IMR-90 (cell line): ENCODE measurements around the gene EEF1G. TPM values are rescaled to one million over a fixed set of nuclear protein-coding genes. Genes with fewer than 3 reads are reported as not detected.

Experiments used
- ATAC-seq: fragments of 200-7000 bp; cut with Tn5 transposase; 2 replicates; pipeline ENCODE4 v1.9.1; 2020; ENCODE audit warnings: low read depth, mild to moderate bottlenecking, moderate library complexity
- BruUV-seq: library from RNA; stranded (reverse); fragments of 400-500 nt; replicated peaks from 2 replicates; lab custom pipeline; 2021; lab: Mats Ljungman, UMichigan
- CTCF ChIA-PET: fragments of 300-600 bp; formaldehyde crosslinking; extraction: SDS; loops from one replicate; lab custom pipeline; 2021; ENCODE audit warnings: antibody characterized with exemption; lab: Yijun Ruan, JAX
- POLR2A ChIA-PET: fragments of 300-600 bp; sonication (Branson Sonifier 250); formaldehyde crosslinking; loops from one replicate; lab custom pipeline; 2022; ENCODE audit warnings: antibody characterized with exemption; ENCODE audit not compliant: unreplicated experiment; lab: Charles Lee
- DNase-seq: peaks from one replicate; pipeline ENCODE4 v3.0.0; 2013
- H2AFZ ChIP-seq: replicated peaks from 2 replicates; pipeline ENCODE3; 2013; ENCODE audit warnings: low read length, mild to moderate bottlenecking; ENCODE audit not compliant: poor library complexity
- H2AK5ac ChIP-seq: 2 replicates; pipeline ENCODE4 v1.6.1; 2013; ENCODE audit warnings: low read depth, low read length, inconsistent platforms
- H2AK9ac ChIP-seq: replicated peaks from 2 replicates; pipeline ENCODE3; 2013; ENCODE audit warnings: mild to moderate bottlenecking, low read depth, low read length, moderate library complexity; ENCODE audit not compliant: poor library complexity
- H2BK120ac ChIP-seq: 2 replicates; pipeline ENCODE4 v1.6.1; 2013; ENCODE audit warnings: low read depth, low read length, inconsistent platforms
- H2BK15ac ChIP-seq: 3 replicates; pipeline ENCODE4 v1.6.1; 2013; ENCODE audit warnings: low read depth, low read length, inconsistent platforms
- H2BK20ac ChIP-seq: 2 replicates; pipeline ENCODE4 v1.6.1; 2013; ENCODE audit warnings: low read depth, mild to moderate bottlenecking, inconsistent platforms, low read length, moderate library complexity
- H2BK5ac ChIP-seq: 2 replicates; pipeline ENCODE4 v1.6.1; 2013; ENCODE audit warnings: mild to moderate bottlenecking, low read depth, low read length, inconsistent platforms; ENCODE audit not compliant: poor library complexity, severe bottlenecking
- H3K14ac ChIP-seq: replicated peaks from 2 replicates; pipeline ENCODE4 v1.6.1; 2013; ENCODE audit warnings: low read depth, low read length, inconsistent platforms
- H3K18ac ChIP-seq: 2 replicates; pipeline ENCODE4 v1.6.1; 2013; ENCODE audit warnings: low read depth, low read length, control low read depth
- H3K23ac ChIP-seq: 2 replicates; pipeline ENCODE4 v1.6.1; 2013; ENCODE audit warnings: low read depth, low read length, inconsistent platforms
- H3K27ac ChIP-seq: 2 replicates; pipeline ENCODE4 v1.5.1; 2013; ENCODE audit warnings: mild to moderate bottlenecking, control low read depth, low read length; ENCODE audit not compliant: insufficient read depth
- H3K27me3 ChIP-seq: 2 replicates; pipeline ENCODE4 v1.6.1; 2013; ENCODE audit warnings: low read length; ENCODE audit not compliant: control insufficient read depth, insufficient read depth
- H3K36me3 ChIP-seq: 2 replicates; pipeline ENCODE4 v1.6.1; 2013; ENCODE audit warnings: low read length, mixed read lengths; ENCODE audit not compliant: control insufficient read depth, insufficient read depth
- H3K4ac ChIP-seq: 2 replicates; pipeline ENCODE4 v1.6.1; 2013; ENCODE audit warnings: low read depth, low read length, inconsistent platforms
- H3K4me1 ChIP-seq: 2 replicates; pipeline ENCODE4 v1.6.1; 2013; ENCODE audit warnings: low read length, mixed read lengths; ENCODE audit not compliant: control insufficient read depth, insufficient read depth
- H3K4me2 ChIP-seq: 2 replicates; pipeline ENCODE4 v1.6.1; 2013; ENCODE audit warnings: low read depth, mild to moderate bottlenecking, control low read depth, low read length, moderate library complexity
- H3K4me3 ChIP-seq: 2 replicates; pipeline ENCODE4 v1.5.1; 2013; ENCODE audit warnings: low read depth, mild to moderate bottlenecking, control low read depth, low read length, moderate library complexity; ENCODE audit not compliant: insufficient read depth
- H3K56ac ChIP-seq: 2 replicates; pipeline ENCODE4 v1.6.1; 2013; ENCODE audit warnings: low read length, inconsistent platforms; ENCODE audit not compliant: insufficient read depth; ENCODE audit errors: extremely low read depth
- H3K79me1 ChIP-seq, 2 experiments: 2 replicates each; pipeline ENCODE4 v1.6.1; 2013; ENCODE audit warnings: low read length in 2 of 2, inconsistent platforms in 1 of 2, low read depth in 1 of 2
- H3K9ac ChIP-seq: 2 replicates; pipeline ENCODE4 v1.6.1; 2013; ENCODE audit warnings: low read depth, low read length, control low read depth
- H3K9me1 ChIP-seq: 2 replicates; pipeline ENCODE4 v1.6.1; 2013; ENCODE audit warnings: low read length, inconsistent platforms; ENCODE audit not compliant: insufficient read depth
- H3K9me3 ChIP-seq: 2 replicates; pipeline ENCODE4 v1.6.1; 2013; ENCODE audit warnings: low read length; ENCODE audit not compliant: control insufficient read depth, insufficient read depth
- H4K20me1 ChIP-seq: 2 replicates; pipeline ENCODE4 v1.6.1; 2013; ENCODE audit warnings: low read length, inconsistent platforms; ENCODE audit not compliant: insufficient read depth
- H4K5ac ChIP-seq: 2 replicates; pipeline ENCODE4 v1.6.1; 2013; ENCODE audit warnings: mild to moderate bottlenecking, low read depth, low read length, control low read depth
- H4K8ac ChIP-seq, 2 experiments: 2 replicates each; pipeline ENCODE4 v1.6.1; 2013; ENCODE audit warnings: low read depth in 2 of 2, low read length in 2 of 2, control low read depth in 1 of 2, inconsistent platforms in 1 of 2
- H4K91ac ChIP-seq: 2 replicates; pipeline ENCODE4 v1.6.1; 2013; ENCODE audit warnings: low read depth, low read length, inconsistent platforms; ENCODE audit not compliant: insufficient read depth
- BHLHE40 ChIP-seq: fragments of 150-350 bp; IDR thresholded peaks from 2 replicates; pipeline ENCODE4 v1.6.1; 2016; ENCODE audit warnings: mild to moderate bottlenecking, low read depth, low read length
- CEBPB ChIP-seq: IDR thresholded peaks from 2 replicates; pipeline ENCODE4 v1.6.1; 2012; ENCODE audit warnings: low read depth, low read length, improper control_type of control experiment
- CHD1 ChIP-seq: IDR thresholded peaks from 2 replicates; pipeline ENCODE4 v1.6.1; 2012; ENCODE audit warnings: low read depth, low read length, improper control_type of control experiment
- FOS ChIP-seq: fragments of 150-350 bp; IDR thresholded peaks from 2 replicates; pipeline ENCODE4 v1.6.1; 2016; ENCODE audit warnings: low read depth, low read length
- MAFK ChIP-seq: IDR thresholded peaks from 2 replicates; pipeline ENCODE4 v1.6.1; 2012; ENCODE audit warnings: low read depth, low read length, improper control_type of control experiment
- MAZ ChIP-seq: IDR thresholded peaks from 2 replicates; pipeline ENCODE4 v1.6.1; 2012; ENCODE audit warnings: low read depth, mild to moderate bottlenecking, low read length, improper control_type of control experiment, moderate library complexity, borderline replicate concordance
- MXI1 ChIP-seq: IDR thresholded peaks from 2 replicates; pipeline ENCODE4 v1.6.1; 2012; ENCODE audit warnings: low read depth, mild to moderate bottlenecking, low read length, moderate library complexity, borderline replicate concordance
- NFE2L2 ChIP-seq: fragments of 150-350 bp; IDR thresholded peaks from 2 replicates; pipeline ENCODE4 v1.6.1; 2016; ENCODE audit warnings: low read depth, mild to moderate bottlenecking, low read length
- POLR2A ChIP-seq: IDR thresholded peaks from 2 replicates; pipeline ENCODE4 v1.6.1; 2012; ENCODE audit warnings: mild to moderate bottlenecking, low read depth, low read length
- RAD21 ChIP-seq: IDR thresholded peaks from 2 replicates; pipeline ENCODE4 v1.6.1; 2012; ENCODE audit warnings: low read length, improper control_type of control experiment
- RCOR1 ChIP-seq: IDR thresholded peaks from 2 replicates; pipeline ENCODE4 v1.6.1; 2012; ENCODE audit warnings: mild to moderate bottlenecking, low read length, improper control_type of control experiment; ENCODE audit not compliant: insufficient replicate concordance
- RFX5 ChIP-seq: IDR thresholded peaks from 2 replicates; pipeline ENCODE4 v1.8.0; 2012; ENCODE audit warnings: low read depth, mild to moderate bottlenecking, low read length, moderate library complexity
- SMC3 ChIP-seq: fragments of 150-350 bp; IDR thresholded peaks from 2 replicates; pipeline ENCODE4 v1.6.1; 2016; ENCODE audit warnings: low read depth, mild to moderate bottlenecking, antibody characterized with exemption, low read length, moderate library complexity
- WGBS, 2 experiments: methylation state at CpG; one replicate each; pipeline versions ENCODE4 v1.1.5 to v1.1.7; 2013; ENCODE audit warnings: missing lambda C conversion rate in 2 of 2; ENCODE audit not compliant: insufficient read length in 1 of 2; ENCODE audit errors: extremely low coverage in 2 of 2; 5-methylcytosine and 5-hydroxymethylcytosine counted together
- dilution Hi-C: fragments of 300-500 bp; cut with HindIII; formaldehyde crosslinking; loops from one replicate; pipeline ENCODE4 v1.14.3; 2018; ENCODE audit warnings: low sequenced_read_pairs; ENCODE audit not compliant: unreplicated experiment
- in situ Hi-C: fragments of 300-500 bp; cut with MboI; formaldehyde crosslinking; loops from 3 replicates; pipeline ENCODE4 v1.14.3; 2019; ENCODE audit warnings: low sequenced_read_pairs, inconsistent platforms, mixed read lengths
- intact Hi-C: fragments of 100-400 bp; cut with micrococcal nuclease; formaldehyde crosslinking; loops from 2 replicates; pipeline ENCODE4 v1.10.0; 2022
- polyA plus RNA-seq, 3 experiments: library from polyadenylated mRNA; depleted of rRNA; stranded (reverse); fragments of >200 nt; gene quantifications; 2 replicates each; pipeline ENCODE4 v1.2.3, GENCODE V29; 2012; ENCODE audit warnings: low replicate concordance in 1 of 3
- total RNA-seq: library from RNA; depleted of rRNA; stranded (reverse); fragments of >200 nt; gene quantifications from 2 replicates; pipeline ENCODE4 v1.2.3, GENCODE V29; 2012
- TF ChIP-seq, protein P1 (sequence below): fragments of 150-350 bp; IDR thresholded peaks from 2 replicates; pipeline ENCODE4 v1.6.1; 2016; ENCODE audit warnings: low read depth, mild to moderate bottlenecking, low read length, moderate library complexity, borderline replicate concordance
- TF ChIP-seq, protein P2 (sequence below): fragments of 150-350 bp; IDR thresholded peaks from 2 replicates; pipeline ENCODE4 v1.6.1; 2017; ENCODE audit warnings: mild to moderate bottlenecking, antibody characterized with exemption, low read length, low read depth

The EEF1G gene
- total and polyA plus RNA-seq, 2 of the 4 experiments (the other 2 are of a cell fraction), result 1,684 to 1,857 TPM

DNA sequence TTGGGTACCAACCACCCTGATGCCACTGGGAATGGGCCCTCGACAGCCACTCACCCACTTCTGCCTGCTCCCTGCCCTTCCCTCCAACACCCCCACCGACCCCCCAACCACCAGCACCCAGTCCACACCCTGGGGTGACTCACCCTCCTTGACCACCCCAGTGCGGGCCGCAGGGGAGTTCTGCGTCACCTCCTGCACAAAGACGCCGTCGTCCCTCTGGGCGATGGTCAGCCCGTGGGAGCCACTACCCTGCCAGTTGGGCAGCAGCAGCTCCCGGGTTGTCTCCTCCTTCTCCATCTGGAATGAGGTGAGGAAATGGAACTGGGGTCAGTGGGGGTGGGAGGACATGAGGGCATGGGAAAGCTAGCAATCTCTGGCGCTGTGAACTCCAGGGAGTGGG is 37.9 kb downstream of the EEF1G start:
- Histone ChIP-seq H3K9ac (no peak overlapping the region), H3K23ac (no peak overlapping the region), H3K27me3 (no peaks in the 10 kb centered on the region), H3K9me1 (peaks cover 32% of the 10 kb centered on the region), H3K14ac (no peak overlapping the region), H3K4me2 (no peak overlapping the region), H3K9me3 (no peaks in the 10 kb centered on the region), H3K36me3 (peaks cover 63% of the 10 kb centered on the region), H3K27ac (no peak overlapping the region), H2AFZ (no peak overlapping the region), H3K4ac (no peak overlapping the region), H4K8ac (no peak overlapping the region), H2BK15ac (no peak overlapping the region), H4K91ac (no peak overlapping the region), H3K79me1 (peaks cover 27 to 72% of the 10 kb centered on the region in 2 experiments), H4K5ac (no peak overlapping the region), H3K18ac (no peak overlapping the region), H2AK9ac (no peak overlapping the region), H2BK20ac (no peak overlapping the region), H2BK120ac (no peak overlapping the region), H3K56ac (no peak overlapping the region), H3K4me1 (peaks cover 33% of the 10 kb centered on the region), H2AK5ac (no peak overlapping the region), H4K20me1 (peaks cover 100% of the 10 kb centered on the region), H2BK5ac (no peak overlapping the region), H3K4me3 (no peak overlapping the region)
- dilution Hi-C loops (no loop called here), intact Hi-C loops (no loop called here), in situ Hi-C loops (no loop called here)
- POLR2A ChIA-PET, result no interaction called here
- TF ChIP-seq MXI1 (no peak), BHLHE40 (no peak), NFE2L2 (no peak), MAFK (no peak), RAD21 (no peak), FOS (no peak), RCOR1 (no peak), SMC3 (no peak), CEBPB (no peak), MAZ (no peak), RFX5 (no peak), CHD1 (no peak), POLR2A (no peak)
- TF ChIP-seq, protein P1, sequence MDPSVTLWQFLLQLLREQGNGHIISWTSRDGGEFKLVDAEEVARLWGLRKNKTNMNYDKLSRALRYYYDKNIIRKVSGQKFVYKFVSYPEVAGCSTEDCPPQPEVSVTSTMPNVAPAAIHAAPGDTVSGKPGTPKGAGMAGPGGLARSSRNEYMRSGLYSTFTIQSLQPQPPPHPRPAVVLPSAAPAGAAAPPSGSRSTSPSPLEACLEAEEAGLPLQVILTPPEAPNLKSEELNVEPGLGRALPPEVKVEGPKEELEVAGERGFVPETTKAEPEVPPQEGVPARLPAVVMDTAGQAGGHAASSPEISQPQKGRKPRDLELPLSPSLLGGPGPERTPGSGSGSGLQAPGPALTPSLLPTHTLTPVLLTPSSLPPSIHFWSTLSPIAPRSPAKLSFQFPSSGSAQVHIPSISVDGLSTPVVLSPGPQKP, result no peak
- TF ChIP-seq, protein P2, sequence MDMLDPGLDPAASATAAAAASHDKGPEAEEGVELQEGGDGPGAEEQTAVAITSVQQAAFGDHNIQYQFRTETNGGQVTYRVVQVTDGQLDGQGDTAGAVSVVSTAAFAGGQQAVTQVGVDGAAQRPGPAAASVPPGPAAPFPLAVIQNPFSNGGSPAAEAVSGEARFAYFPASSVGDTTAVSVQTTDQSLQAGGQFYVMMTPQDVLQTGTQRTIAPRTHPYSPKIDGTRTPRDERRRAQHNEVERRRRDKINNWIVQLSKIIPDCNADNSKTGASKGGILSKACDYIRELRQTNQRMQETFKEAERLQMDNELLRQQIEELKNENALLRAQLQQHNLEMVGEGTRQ, result no peak
- CTCF ChIA-PET, result no interaction called here
- WGBS, 2 experiments, result 83% methylated on average over 3 of the region's 12 CpGs; no CpG with 5 or more reads in 1 of the 2 experiments
- ATAC-seq (no peak), DNase-seq (no peak)
- no TSS peak for BruUV-seq
